HG02642 (cell line): Measurements from ENCODE around the gene CTR9.

Source experiments
- ATAC-seq: cut with Tn5 transposase; IDR thresholded peaks from one replicate; pipeline ENCODE4 v1.9.1; 2021; ENCODE audit warnings: mild to moderate bottlenecking; ENCODE audit not compliant: unreplicated experiment, poor library complexity

The CTR9 gene

GRCh38 chr11:10777806-10778205 is 26.8 kb downstream of the CTR9 start:
- ATAC-seq = no peak

GRCh38 chr11:10778217-10778970 is 27.3 kb downstream of the CTR9 start:
- ATAC-seq = no peak

- ATAC-seq = no peak
These were observed 28.0 kb downstream of the CTR9 start for GRCh38 chr11:10779086-10779485.

- ATAC-seq = no peak
These were observed 29.0 kb downstream of the CTR9 start for GRCh38 chr11:10780040-10780439.

GRCh38 chr11:10784232-10785145 is 33.4 kb downstream of the CTR9 start:
- no peak for ATAC-seq

- no peak for ATAC-seq
These were observed 34.1 kb downstream of the CTR9 start for GRCh38 chr11:10785146-10785474.

- no peak for ATAC-seq
These were observed 35.4 kb downstream of the CTR9 start for GRCh38 chr11:10786451-10786850.

- ATAC-seq = peak; percentile 91
These were observed 41.5 kb downstream of the CTR9 start for GRCh38 chr11:10792385-10793068.

GRCh38 chr11:10793470-10794255 is 42.6 kb downstream of the CTR9 start:
- no peak for ATAC-seq

- no peak for ATAC-seq
These were observed 45.1 kb downstream of the CTR9 start for GRCh38 chr11:10796191-10796590.

GRCh38 chr11:10797001-10797400 is 46.0 kb downstream of the CTR9 start:
- ATAC-seq = no peak

GRCh38 chr11:10797531-10797930 is 46.5 kb downstream of the CTR9 start:
- ATAC-seq = no peak

GRCh38 chr11:10798330-10798928 is 47.4 kb downstream of the CTR9 start:
- no peak for ATAC-seq

GRCh38 chr11:10800292-10800691 is 49.2 kb downstream of the CTR9 start:
- no peak for ATAC-seq

- ATAC-seq = no peak
These were observed 52.6 kb downstream of the CTR9 start for GRCh38 chr11:10803676-10804075.

- ATAC-seq = no peak
These were observed 54.7 kb downstream of the CTR9 start for GRCh38 chr11:10805741-10806140.

- no peak for ATAC-seq
These were observed 55.2 kb downstream of the CTR9 start for GRCh38 chr11:10806206-10806605.

GRCh38 chr11:10807493-10808234 is 56.6 kb downstream of the CTR9 start:
- ATAC-seq = peak; percentile 13

- peak; percentile 14 for ATAC-seq
These were observed 57.1 kb downstream of the CTR9 start for GRCh38 chr11:10808235-10808552.
